NCI-H510A (cell line): ENCODE results near the gene TTLL10.
"Not testable (repeated sequence)": the region's sequence is repeated elsewhere in the genome, so short reads cannot be mapped to it uniquely, and the experiment has no call there.

Experiments used
- DNase-seq: peaks from one replicate; lab custom pipeline; 2025; lab: John Stamatoyannopoulos, UW

TTLL10 gene

DNA sequence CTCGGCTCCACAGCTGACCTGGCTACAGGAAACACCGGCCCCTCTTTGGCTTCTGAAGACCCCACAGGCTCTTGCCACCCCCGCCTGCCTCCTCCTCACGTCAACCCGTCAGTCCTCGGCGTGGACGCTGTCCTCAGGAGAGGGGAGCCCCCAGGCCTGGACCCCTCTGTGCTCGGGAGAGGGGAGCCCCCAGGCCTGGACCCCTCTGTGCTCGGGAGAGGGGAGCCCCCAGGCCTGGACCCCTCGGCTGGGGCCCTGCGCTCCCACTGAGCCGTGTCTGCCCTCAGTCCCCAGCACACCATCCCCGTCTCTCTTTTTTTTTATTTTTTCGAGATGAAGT, 31.8 kb upstream of the TTLL10 start:
- DNase-seq, result no peak

DNA sequence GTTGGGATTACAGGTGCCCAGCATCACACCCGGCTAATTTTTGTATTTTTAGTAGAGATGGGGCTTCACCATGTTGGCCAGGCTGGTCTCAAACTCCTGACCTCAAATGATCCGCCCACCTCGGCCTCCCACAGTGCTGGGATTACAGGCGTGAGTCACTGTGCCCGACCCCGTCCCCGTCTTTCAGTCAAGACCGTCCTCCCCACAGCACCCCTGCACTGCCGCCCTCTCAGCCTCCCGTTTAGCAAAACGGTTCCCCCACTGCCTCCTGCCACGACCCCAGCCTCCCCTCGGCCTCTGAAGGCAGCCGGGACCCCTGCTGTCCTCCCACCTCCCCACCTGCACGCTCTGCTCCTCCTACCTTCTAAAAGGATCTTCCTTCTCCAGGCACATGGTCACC, 31.3 kb upstream of the TTLL10 start:
- not testable (repeated sequence) for DNase-seq

DNA sequence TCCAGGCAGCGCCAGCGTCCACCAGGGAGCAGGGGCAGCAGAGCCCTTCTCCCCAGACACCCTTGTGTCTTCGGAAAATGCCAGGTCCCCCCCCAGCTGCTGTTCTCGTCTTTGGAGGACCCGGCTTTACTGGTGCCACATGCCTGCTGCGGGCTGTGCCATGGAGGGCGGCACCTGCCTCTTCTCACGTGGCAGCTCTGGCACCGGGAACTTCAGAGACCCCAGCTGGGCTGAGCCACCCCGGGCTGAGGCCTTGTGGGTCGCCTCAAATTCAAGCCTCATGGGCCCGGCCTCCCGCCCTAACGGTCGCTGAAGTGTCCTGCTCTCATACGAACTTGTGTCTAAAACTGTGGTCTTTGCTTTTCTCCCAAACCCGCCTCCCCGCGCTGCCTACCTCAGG, 30.8 kb upstream of the TTLL10 start:
- no peak for DNase-seq

DNA sequence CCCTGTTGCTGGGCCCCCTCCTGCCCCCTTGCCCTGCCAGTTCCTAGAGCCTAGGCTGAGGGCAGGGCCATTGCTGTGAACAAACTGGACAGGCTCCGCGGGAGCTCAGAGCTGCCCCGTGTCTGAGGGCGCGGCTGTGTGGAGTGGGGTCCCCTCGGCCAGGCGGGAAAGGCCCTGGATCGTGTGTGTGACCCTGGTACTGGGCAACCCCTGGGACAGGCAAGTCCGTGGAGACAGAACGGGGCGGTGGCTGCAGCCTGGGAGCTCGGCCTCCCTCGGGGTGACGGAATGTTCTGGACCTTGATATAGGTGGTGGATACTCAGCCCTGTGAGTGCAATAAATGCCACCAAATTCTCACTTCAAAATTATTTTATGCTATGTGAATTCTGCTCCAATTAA, 30.0 kb upstream of the TTLL10 start:
- DNase-seq, result no peak

DNA sequence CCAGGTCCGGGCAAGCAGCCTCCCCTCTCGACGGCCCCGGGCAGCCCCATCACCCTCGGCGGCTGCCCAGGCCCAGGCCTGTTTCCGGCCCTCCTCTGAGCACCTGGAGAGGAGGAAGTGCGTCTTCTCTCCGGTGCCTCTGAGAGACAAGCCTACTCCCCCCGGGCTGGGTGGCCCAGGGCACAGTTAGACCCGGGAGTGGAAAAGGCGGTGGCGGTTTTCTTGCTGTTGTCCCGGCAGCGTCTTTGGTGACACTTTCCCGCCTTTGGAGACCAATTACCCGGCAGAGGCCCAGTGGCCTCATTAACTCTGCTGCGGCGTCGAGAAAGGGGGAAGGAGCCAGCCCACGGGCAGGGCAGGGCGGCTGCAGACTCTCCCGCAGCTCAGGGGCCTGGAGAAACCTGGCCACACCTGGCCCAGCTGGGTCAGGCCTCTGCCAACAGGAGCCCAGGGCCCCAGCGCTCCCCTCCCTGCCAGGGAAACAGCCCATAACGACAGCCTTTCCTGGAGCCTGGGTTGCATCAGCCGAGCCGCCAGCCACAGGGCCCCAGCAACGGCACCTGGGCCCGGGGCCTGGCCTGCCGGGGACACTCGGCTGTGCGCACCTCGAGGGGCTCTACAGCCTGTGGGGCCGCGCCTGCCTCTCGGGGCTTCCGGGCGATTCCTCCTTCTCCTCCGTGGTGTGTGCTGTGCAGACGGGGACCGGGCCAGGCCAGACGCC, 29.4 kb upstream of the TTLL10 start:
- DNase-seq, result peak; percentile 99

DNA sequence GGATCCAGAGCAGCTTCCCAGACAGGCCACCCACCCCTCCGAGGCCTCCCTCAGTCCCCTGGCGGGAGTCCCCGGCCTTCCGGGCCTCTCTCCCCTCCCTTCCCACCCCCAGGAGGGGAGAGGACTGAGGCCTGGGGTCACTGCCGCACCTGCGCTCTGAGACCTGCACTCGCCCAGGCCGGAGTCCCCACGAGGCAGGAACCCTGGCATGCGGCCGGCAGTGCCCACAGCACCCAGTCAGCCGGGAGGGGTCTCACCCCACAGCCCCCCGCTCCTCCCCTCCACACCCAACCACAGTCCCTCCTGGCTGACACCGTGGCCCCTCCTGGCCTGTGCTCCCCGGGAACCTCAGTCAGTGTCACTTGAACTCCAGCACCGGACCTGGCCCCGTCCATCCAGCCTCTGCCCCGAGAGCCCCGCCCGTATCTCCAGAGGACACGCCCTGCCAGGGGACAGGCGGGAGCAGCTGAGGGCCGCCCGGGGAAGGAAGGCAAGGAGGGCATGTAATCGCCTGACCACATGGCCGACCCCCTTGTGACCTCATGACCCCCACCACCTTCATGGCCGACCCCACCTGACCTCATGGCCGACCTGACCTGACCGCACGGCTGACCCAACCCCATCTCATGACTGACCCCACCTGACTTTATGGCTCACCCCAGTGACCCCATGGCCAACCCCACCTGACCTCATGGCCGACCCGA, 28.7 kb upstream of the TTLL10 start:
- peak; percentile 78 for DNase-seq

DNA sequence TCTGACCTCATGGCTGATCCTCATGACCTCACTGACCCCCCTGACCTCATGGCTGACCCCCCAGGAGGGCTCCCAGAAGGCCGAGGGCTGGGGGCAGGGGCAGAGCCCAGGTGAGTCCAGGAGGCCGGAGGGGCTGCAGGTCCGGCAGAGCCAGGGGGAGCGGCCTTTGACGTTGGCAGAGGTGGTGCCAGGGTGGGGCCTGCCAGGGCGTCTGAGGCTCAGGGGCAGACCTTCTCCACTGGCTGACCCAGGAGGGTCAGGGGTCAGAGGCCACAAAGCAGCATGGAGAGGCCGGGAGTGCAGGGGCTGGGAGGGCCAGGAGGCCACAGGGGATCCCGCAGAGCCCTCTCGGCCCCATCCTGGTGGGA, 28.1 kb upstream of the TTLL10 start:
- DNase-seq, result no peak

DNA sequence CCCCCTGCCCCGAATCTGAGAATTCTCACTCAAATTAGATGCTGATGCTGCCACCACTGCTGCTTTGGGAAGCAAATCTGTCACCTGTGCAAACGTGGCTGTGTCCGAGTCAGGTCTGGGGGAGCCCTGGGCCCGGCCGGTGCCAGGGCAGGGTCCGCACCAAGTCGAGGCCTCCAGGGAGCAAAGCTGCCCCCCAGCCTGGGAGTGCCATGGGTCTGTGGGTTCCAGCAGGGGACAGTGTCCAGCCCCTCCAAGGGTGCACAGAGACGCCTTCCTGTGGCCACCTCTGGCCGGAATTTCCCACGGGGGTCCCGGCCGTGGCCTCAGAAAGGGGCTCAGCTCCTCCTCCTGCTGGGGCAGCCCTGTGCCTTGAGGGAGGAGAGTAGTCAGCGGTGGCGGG, 27.7 kb upstream of the TTLL10 start:
- no peak for DNase-seq

DNA sequence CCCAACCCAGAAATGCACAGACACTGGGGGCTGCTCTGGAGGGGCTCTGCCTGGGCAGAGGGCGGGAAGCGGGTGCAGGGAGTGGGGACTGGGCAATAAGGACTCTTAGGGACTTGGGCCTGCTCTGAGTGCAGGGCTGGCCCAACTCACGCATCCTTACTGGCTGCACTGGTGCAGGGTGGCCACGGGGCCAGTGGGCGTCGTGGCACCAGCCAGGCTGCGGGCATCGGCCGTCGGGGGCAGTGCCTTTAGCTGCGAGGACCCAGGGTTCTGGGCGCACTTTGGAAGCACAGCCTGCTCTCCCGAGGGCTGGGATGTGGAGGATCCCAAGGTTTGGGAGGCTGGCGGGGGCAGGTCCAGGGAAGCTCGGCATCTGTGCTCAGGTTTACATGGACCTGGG, 27.1 kb upstream of the TTLL10 start:
- no peak for DNase-seq

DNA sequence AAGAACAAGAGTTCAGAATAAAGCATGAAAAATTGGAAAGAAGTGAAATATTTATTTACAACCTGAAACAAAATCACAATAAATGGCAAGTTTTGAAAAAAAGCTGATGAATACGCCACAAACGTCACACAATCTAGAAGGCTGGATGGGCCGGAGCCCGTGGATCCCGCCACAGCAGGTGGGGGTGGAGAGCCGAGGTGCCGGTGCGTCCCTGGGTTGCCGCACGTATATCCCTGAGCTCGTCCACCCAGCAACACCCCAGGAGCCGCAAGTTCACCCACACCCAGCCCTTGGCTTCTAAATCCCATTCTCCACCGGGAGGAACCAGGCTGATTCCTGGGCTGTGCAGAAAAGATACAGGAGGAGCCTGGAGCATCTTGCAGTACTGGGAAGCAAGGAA, 25.6 kb upstream of the TTLL10 start:
- DNase-seq, result no peak

DNA sequence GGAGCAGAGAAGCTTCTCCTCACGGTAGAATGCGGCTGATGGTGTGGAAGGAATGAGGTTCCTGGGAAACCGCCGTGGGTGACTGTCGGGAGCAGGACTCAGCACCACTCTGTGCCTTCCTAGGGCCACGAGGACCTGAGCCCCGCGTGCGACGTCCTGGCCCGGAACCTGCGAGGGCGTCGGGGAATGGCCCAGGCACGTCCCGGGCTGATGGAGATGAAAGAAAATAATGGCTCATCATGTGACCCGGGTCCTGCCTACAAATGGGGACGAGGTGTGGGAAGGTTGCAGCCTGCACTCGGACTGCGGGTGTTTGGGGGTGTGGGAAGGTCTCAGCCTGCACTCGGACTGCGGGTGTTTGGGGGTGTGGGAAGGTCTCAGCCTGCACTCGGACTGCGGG, 25.1 kb upstream of the TTLL10 start:
- no peak for DNase-seq

DNA sequence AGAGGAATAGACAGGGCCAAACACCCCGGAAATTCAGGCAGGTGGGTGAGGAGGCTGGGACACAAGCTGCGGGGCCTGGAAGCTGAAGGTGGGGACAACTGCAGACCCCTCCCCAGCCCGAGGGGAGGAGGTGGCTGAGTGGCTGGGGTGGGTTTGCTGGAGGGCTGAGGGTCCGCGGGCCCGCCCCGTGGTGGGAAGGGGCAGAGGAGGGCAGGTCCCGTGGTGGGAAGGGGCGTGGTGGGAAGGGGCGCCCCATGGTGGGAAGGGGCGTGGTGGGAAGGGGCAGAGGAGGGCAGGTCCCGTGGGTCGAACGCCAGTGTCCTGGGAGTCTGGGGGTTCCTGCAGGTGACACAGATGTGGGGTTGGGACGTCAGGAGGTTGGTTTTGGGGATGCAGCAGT, 24.3 kb upstream of the TTLL10 start:
- no peak for DNase-seq

DNA sequence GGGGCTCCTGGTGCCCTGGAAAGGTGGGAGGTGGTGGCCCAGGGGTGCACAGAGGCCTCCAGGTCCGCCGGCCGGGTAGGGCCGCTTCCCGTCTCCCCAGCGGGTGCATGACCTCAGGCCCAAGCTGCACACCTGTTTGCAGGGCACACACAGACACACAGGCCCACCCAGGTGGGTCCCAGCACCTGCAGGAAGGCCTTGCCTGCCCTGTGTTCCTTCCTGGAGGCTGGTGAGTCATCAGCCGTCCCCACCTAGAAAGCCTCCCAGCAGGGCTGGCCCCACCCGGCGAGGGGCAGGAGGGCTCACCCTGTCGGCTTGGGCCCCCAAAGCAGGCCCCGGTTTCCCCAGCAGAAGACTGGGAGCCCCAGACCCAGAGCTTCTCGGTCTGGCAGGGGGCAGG, 23.6 kb upstream of the TTLL10 start:
- no peak for DNase-seq

DNA sequence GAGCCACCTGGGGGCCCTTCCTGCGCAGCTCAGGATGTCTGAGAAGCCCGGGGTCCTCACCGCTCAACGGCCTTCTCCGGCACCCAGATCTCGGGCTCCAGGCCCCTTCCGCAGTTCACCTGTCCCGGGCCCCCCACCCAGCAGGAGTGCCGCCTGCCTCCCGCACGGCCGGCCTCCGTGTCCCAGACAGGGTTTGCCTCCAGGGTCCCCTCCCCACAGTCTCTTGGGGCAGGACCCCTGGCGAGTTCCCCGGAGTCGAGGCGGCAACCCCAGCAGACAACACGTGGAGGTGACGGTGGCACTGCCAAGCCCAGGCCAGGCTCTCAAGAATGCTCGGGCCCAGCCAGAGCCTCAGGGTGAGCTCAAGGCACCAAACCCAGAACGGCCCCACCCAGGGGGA, 22.4 kb upstream of the TTLL10 start:
- DNase-seq, result no peak

DNA sequence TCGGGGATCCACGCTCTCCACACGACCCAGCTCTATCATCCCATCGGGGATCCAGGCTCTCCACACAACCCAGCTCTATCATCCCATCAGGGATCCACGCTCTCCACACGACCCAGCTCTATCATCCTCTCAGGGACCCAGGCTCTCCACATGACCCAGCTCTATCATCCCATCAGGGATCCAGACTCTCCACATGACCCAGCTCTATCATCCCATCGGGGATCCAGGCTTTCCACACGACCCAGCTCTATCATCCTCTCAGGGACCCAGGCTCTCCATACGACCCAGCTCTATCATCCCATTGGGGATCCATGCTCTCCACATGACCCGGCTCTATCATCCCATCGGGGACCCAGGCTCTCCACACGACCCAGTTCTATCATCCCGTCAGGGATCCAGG, 21.2 kb upstream of the TTLL10 start:
- not testable (repeated sequence) for DNase-seq

DNA sequence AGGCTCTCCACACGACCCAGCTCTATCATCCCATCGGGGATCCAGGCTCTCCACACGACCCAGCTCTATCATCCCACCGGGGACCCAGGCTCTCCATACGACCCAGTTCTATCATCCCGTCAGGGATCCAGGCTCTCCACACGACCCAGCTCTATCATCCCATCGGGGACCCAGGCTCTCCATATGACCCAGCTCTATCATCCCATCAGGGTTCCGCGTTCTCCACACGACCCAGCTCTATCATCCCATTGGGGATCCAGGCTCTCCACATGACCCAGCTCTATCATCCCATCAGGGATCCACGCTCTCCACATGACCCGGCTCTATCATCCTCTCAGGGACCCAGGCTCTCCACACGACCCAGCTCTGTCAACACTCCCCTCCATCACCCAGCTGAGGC, 20.5 kb upstream of the TTLL10 start:
- not testable (repeated sequence) for DNase-seq

DNA sequence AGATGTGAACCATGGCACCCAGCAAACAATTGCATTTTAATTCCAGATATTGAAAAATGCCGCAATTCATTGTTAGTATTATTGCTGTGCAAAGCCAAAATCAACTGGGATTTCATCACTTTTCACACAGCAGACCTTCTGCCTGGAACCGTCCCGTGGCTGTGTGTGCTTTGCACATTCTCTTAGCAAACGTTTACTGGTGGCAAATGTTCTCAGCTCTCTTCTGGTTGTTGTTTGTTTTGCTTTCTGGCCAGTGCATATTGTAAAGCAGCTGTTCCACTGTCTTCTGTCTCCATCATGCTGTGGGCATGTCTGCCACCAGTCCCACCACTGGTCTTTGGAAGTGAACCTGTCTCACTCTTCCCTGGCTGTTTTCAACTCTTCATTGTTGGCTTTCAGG, 19.8 kb upstream of the TTLL10 start:
- no peak for DNase-seq

DNA sequence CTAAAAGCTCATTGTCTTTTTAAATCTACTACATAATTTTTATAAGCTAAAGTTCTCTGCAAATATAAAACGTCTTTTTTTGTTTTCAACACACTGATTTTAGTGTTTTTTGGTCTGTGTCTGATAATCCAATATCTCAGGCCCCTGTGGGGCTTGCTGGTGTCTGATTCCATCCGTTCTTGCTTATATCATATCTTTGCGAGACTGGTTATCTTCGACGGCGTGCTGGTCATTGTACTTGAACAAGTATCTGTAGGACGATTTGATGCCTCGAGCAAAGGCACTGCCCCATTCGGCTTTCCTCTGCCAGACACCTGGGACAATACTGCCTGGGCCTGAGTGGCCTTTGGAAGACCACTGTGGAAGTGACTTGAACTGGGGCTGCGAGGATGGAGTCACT, 18.4 kb upstream of the TTLL10 start:
- no peak for DNase-seq

DNA sequence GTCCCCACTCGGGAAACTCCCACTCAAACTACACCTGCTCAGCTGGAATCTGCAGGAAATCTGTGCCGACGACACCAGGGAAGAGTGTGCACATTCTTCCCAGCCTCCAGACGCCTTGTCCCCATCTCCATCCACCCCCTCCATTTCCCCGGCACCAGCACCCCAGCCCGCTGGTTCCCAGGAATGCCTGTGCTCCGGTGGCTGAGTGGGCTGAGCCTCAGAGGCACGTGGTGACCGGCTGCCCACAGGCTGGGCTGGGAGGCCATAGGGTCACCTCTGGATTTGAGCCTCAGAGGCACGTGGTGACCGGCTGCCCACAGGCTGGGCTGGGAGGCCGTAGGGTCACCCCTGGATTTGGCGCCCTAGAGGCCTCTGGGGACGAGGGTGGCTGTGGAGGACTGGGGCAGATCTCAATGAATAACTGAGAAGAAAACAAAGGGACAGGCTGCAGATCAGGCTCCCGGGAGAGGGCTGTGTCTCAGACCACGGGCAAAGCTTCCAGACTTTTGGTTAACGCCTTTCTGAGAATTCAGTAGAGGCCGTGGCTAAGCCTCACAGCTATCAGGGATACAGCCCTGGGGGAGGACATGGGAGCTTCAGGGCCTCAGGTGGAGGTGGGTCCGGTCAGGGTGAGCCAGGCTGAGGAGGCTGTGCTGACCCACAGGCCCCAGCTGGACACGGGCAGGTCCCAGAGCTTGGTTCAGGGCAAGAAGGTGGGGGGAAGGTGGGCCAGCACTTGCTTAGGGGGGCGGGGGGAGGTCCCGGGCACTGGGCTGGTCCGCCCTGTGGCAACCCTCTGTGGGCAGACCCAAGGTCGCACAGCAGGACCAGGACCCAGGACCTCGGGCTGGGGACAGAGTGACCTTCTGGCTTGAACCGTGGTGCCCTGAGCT, 17.3 kb upstream of the TTLL10 start:
- DNase-seq, result no peak

DNA sequence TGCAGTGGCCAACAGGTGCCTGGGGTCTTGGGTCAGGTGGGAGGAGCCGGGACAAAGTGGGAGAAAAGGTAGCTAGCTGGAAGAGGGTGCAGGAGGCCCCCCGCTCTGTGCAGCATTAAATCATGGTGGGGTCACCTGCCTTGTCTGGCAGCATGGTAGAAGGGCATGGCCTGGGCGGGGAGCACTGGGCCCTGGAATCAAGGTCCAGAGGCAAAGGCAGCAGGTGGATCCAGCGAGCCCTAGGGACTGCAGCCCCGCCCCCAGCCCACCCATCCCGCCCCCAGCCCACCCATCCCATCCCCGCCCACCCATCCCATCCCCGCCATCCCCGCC, 16.7 kb upstream of the TTLL10 start:
- no peak for DNase-seq

DNA sequence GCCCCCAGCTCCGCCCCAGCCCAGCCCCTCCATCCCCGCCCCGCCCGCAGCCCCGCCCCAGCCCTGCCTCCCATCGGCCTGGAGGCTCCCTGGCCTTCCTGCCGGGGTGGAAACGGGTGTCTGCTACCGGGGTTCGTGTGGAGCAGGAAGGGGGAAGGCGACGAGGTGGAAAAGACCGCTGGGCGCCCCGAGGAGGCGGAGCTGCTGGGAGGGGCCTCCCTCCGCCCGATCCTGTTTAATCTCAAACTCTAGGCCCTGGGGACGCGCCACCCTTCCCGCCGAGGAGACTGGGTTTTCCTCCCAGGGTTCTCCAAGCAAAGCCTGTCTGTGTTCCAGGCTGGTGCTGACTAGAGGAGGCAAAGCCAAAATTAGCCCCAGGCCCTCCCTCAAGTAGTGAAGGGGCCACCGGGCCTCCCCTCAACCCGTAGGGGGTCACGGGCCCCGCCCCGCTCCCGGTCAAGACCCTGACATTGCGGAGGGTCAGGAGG, 16.2 kb upstream of the TTLL10 start:
- no peak for DNase-seq

DNA sequence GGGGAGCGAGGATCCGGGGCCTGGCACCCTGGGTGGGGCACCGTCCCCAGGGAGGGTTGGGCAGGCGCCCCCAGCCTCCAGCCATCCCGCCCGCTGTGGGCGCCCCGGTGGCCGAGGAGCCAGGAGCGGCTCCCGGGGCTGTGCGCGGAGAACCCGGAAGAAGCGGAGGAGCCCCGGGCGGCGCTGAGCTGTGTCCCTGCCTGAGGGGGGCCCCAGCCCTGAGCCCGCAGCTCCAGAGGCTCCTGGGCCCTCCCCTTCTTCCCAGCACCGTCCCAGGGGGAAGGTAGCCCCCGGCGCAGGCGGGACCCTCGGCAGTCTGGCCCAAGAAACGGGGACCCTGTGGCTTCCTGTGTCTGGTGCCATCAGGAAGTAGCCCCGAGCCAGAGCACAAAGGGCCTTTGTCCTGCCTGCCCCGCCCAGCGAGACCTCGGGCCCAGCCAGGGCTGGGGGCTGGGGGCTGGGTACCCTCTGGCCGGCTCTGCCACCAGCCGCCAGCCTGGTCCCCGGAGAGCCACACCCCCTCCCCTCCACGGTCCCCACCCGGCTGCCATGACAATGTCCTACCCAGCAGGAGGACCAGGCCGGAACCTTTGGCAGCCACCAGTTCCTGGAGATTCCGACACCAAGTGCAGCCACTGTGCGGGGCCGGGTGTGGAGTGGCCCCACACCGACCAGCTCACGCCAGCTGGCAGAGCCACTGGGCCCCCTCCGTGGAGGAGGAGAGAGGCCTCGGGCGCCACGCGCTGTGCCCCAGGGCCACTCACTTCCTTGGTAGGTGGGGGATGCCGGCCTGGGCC, 15.6 kb upstream of the TTLL10 start:
- DNase-seq, result no peak
